ENCODE data around the gene NT5C2.

GRCh38 chr10:103104721-103105120 lies 88.4 kb downstream of the NT5C2 start:
- no peak for TF ChIP-seq EZH2 (IDR thresholded peaks at IDR 0.05)
- no peak for TF ChIP-seq POLR2AphosphoS5 (IDR thresholded peaks at IDR 0.05; ENCODE audit: borderline replicate concordance, low read depth, low read length)

Measured in SK-N-MC (cell line).